Gastroesophageal sphincter (tissue), 4 donors: Measurements from ENCODE around the gene PPP1R1A. TPM values are rescaled to one million over a fixed set of nuclear protein-coding genes. Genes with fewer than 3 reads are reported as not detected.
A peak's percentile ranks its signal among the peaks of the same experiment; 100 is the strongest.

Experiments
- ATAC-seq: fragments of 150-250 bp; one replicate; pipeline ENCODE4 v1.9.1; 2016; ENCODE audit warnings: mild to moderate bottlenecking, moderate library complexity
- H3K27ac ChIP-seq, 4 donors: fragments of 200-600 bp; sonication (generic) in 3 of 4; 1 replicate in 3 of 4; 2 replicates in 1 of 4; pipeline ENCODE4 v1.5.1; 2016 to 2019
- H3K27me3 ChIP-seq: fragments of 200-600 bp; sonication (generic); one replicate; pipeline ENCODE4 v1.5.1; 2019
- H3K36me3 ChIP-seq, 2 donors: fragments of 200-600 bp; sonication (generic); one replicate each; pipeline ENCODE4 v1.5.1; 2019; ENCODE audit warnings: control low read depth in 1 of 2
- H3K4me1 ChIP-seq, 3 donors: fragments of 200-600 bp; sonication (generic); 1 replicate in 2 of 3; 2 replicates in 1 of 3; pipeline ENCODE4 v1.5.1; 2016 to 2019; ENCODE audit warnings: control low read depth in 2 of 3
- H3K4me3 ChIP-seq, 2 donors: fragments of 200-600 bp; sonication (generic); one replicate each; pipeline ENCODE4 v1.5.1; 2019; ENCODE audit warnings: mild to moderate bottlenecking in 1 of 2, moderate library complexity in 1 of 2
- H3K9me3 ChIP-seq, 3 donors: fragments of 200-600 bp; sonication (generic); one replicate each; pipeline ENCODE4 v1.5.1; 2017 to 2019; ENCODE audit warnings: control low read depth in 2 of 3
- CTCF ChIP-seq, 4 experiments: fragments of 200-600 bp in 2 of 4; fragments of 450-650 bp in 2 of 4; sonication (generic) in 1 of 4; IDR thresholded peaks; one replicate each; pipeline ENCODE4 v1.5.1; 2017 to 2019; ENCODE audit warnings: antibody characterized with exemption in 4 of 4, mild to moderate bottlenecking in 2 of 4, moderate library complexity in 2 of 4
- EP300 ChIP-seq: sonication (generic); formaldehyde crosslinking; IDR thresholded peaks from one replicate; pipeline ENCODE4 v1.6.1; 2017; ENCODE audit warnings: antibody characterized with exemption, mild to moderate bottlenecking
- POLR2A ChIP-seq, 2 donors: fragments of 450-650 bp; IDR thresholded peaks; one replicate each; pipeline ENCODE4 v1.6.1; 2017; ENCODE audit warnings: antibody characterized with exemption in 2 of 2, mild to moderate bottlenecking in 2 of 2, moderate library complexity in 1 of 2
- POLR2AphosphoS5 ChIP-seq: sonication (generic); formaldehyde crosslinking; IDR thresholded peaks from one replicate; pipeline ENCODE4 v1.6.1; 2017; ENCODE audit warnings: antibody characterized with exemption
- WGBS, 2 donors: methylation state at CpG; one replicate each; pipeline ENCODE4 v1.1.5; 2018; ENCODE audit warnings: low coverage in 1 of 2; 5-methylcytosine and 5-hydroxymethylcytosine counted together
- total RNA-seq, 4 donors: library from RNA; depleted of rRNA; stranded (reverse); fragments of >200 nt; gene quantifications; one replicate each; pipeline ENCODE4 v1.1.0, GENCODE V29; 2016

The PPP1R1A gene
- total RNA-seq, 4 donors from 2014 or later, result 2.5 to 27.9 (median 18.0) TPM

DNA sequence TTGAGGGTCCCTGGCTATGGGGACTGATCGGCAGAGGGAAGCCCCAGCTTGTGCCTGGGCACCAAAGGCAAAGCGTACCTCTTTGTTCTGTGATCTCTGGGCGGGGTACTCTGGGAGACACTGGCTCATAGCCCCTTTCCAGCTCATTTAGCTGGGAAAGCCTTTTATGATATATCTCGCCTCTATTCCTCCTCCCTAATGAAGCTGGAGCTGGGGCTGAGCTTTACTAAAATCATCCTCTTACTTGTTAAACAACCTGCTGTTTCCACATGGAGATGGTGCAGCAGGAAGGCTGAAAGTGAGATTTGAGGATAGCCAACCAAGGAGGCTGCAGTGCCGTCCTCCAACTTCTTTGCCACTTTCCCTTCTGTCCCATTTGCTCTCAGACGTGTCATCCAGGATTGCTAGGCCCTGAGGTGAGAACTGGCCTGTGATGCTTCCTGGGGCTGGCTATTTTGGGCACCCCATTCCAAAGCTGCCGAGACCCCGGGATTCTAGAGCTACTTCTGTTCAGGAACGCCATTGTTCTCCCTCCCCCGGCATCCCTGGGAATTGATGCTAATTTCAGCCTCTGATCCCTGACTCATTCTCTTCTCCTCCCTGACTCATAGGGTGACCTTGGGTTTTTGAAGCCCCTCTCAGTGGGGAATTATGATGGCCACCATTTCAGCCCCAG is 23.0 kb downstream of the PPP1R1A start:
- no peaks in the 10 kb centered on the region for H3K27me3 ChIP-seq
- WGBS, 2 donors, result 68 to 75% methylated on average over 5 to 6 of the region's 10 CpGs
- no peak for ATAC-seq
- H3K36me3 ChIP-seq, result peaks cover 0 to 22% of the 10 kb centered on the region in 2 donors
- TF ChIP-seq POLR2AphosphoS5 (no peak), POLR2A (IDR thresholded peaks at IDR 0.05) (no peak), EP300 (no peak), CTCF (IDR thresholded peaks at IDR 0.05) (no peak)
- no peaks in the 10 kb centered on the region for H3K9me3 ChIP-seq
- H3K4me1 ChIP-seq, result peaks cover 0 to 66% (median 3%) of the 10 kb centered on the region in 3 donors
- H3K27ac ChIP-seq, result peak overlapping the region in 2 of 4 donors; percentile 17 to 46
- H3K4me3 ChIP-seq, result no peak overlapping the region

- no peak overlapping the region for H3K4me3 ChIP-seq
- H3K27ac ChIP-seq, result peak overlapping the region in 1 of 4 donors; percentile 46
- 65 to 80% methylated on average over 4 to 5 of the region's 5 CpGs for WGBS, 2 donors
- H3K9me3 ChIP-seq, result no peaks in the 10 kb centered on the region
- peaks cover 0 to 15% of the 10 kb centered on the region in 2 donors for H3K36me3 ChIP-seq
- peaks cover 0 to 71% (median 3%) of the 10 kb centered on the region in 3 donors for H3K4me1 ChIP-seq
- H3K27me3 ChIP-seq, result no peaks in the 10 kb centered on the region
- ATAC-seq, result no peak
- TF ChIP-seq POLR2A (IDR thresholded peaks at IDR 0.05), result no peak
- no peak for TF ChIP-seq POLR2AphosphoS5
- TF ChIP-seq EP300, result no peak
- no peak for TF ChIP-seq CTCF (IDR thresholded peaks at IDR 0.05)
Measured at GRCh38 chr12:54564768-54565167, 23.7 kb downstream of the PPP1R1A start.

DNA sequence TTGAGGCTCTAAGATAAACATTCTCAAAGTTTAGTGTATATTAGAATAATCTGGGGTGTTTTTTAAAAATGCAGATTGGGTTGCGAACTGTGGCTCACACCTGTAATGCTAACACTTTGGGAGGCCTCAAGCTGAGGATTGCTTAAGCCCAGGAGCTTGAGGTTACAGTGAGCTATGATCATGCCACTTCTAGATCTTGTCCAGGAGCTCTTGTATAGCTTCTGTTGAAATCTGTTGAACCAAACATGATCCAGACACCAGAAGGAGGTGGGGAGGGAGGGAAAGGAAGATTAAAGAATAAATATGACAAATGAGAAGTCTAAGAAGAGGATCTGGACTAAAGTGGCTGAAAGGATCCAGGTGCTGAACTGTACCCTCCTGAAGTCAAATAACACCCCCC is 24.7 kb downstream of the PPP1R1A start:
- Histone ChIP-seq H3K9me3 (no peaks in the 10 kb centered on the region), H3K36me3 (peaks cover 0 to 7% of the 10 kb centered on the region in 2 donors), H3K27me3 (no peaks in the 10 kb centered on the region), H3K27ac (peak overlapping the region in 2 of 4 donors; percentile 72 to 81), H3K4me3 (no peak overlapping the region), H3K4me1 (peaks cover 0 to 72% (median 3%) of the 10 kb centered on the region in 3 donors)
- ATAC-seq, result no peak
- TF ChIP-seq POLR2A (IDR thresholded peaks at IDR 0.05), result no peak
- no peak for TF ChIP-seq EP300
- TF ChIP-seq CTCF (IDR thresholded peaks at IDR 0.05), result no peak
- TF ChIP-seq POLR2AphosphoS5, result no peak
- WGBS, 2 donors, result 56 to 80% methylated on average over 1 of the region's 1 CpG

DNA sequence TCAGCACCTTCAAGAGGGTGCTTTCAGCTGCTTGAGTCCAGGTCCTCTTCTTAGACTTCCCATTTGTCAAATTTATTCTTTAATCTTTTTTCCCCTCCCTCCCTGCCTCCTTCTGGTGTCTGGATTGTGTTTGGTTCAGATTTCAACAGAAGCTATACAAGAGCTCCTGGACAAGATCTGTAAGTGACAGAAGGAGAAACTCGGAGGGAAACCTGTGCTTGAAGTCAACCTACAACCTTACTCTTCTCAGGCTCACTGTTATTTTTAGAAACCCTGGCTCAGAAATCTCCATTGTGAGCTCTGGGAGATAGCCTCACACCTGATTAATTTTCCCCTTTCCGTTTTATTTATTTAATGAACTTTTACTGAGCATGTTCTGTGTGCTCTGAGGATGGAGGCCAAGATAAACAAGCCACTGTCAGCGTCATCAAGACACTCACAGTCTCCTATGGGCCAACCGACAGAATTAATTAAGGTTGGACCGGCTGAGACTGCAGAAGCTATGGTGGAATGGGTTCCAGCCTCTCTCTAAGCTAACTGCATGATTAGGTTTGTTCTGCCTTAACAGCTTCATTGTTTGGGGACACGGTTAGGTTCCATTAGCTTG is 25.6 kb downstream of the PPP1R1A start:
- no peaks in the 10 kb centered on the region for H3K27me3 ChIP-seq
- ATAC-seq, result peak; percentile 37
- WGBS, 2 donors, result 8 to 21% methylated on average over 4 to 6 of the region's 6 CpGs
- peak overlapping the region in 3 of 4 donors; percentile 1 to 81 (median 72) for H3K27ac ChIP-seq
- TF ChIP-seq EP300, result no peak
- TF ChIP-seq POLR2AphosphoS5, result peak; percentile 62
- peak in 1 of 4 experiments; percentile 16 for TF ChIP-seq CTCF (IDR thresholded peaks at IDR 0.05)
- TF ChIP-seq POLR2A (IDR thresholded peaks at IDR 0.05), result no peak
- H3K4me3 ChIP-seq, result no peak overlapping the region
- H3K9me3 ChIP-seq, result no peaks in the 10 kb centered on the region
- peaks cover 0 to under 1% of the 10 kb centered on the region in 2 donors for H3K36me3 ChIP-seq
- H3K4me1 ChIP-seq, result peaks cover 0 to 72% (median 3%) of the 10 kb centered on the region in 3 donors
